Caco-2 (cell line): ENCODE measurements around the gene ZNF19. TPM values are rescaled to one million over a fixed set of nuclear protein-coding genes. Genes with fewer than 3 reads are reported as not detected.

Source experiments
- BruUV-seq: library from RNA; stranded (reverse); fragments of 400-500 nt; replicated peaks from 2 replicates; lab custom pipeline; 2021; lab: Mats Ljungman, UMichigan
- CTCF ChIA-PET: fragments of 300-600 bp; sonication (Branson Sonifier 250); formaldehyde crosslinking; loops from one replicate; lab custom pipeline; 2022; ENCODE audit warnings: antibody characterized with exemption; lab: Charles Lee
- POLR2A ChIA-PET: fragments of 300-600 bp; sonication (Branson Sonifier 250); formaldehyde crosslinking; loops from one replicate; lab custom pipeline; 2022; ENCODE audit warnings: antibody characterized with exemption; lab: Charles Lee
- DNase-seq, 2 experiments: peaks; one replicate each; pipeline versions ENCODE4 v3.0.0 to v3.0.0-alpha.2; 2020 to 2022
- H3K27me3 ChIP-seq: replicated peaks from 2 replicates; pipeline ENCODE4 v1.6.0; 2011; ENCODE audit warnings: low read length; ENCODE audit not compliant: control insufficient read depth, insufficient read depth
- H3K36me3 ChIP-seq: 2 replicates; pipeline ENCODE4 v1.5.1; 2011; ENCODE audit warnings: low read length; ENCODE audit not compliant: control insufficient read depth, insufficient read depth
- H3K4me1 ChIP-seq: fragments of 250-450 bp; sonication (Bioruptor Pico); 2 replicates; pipeline ENCODE4 v1.5.1; 2020; ENCODE audit warnings: mild to moderate bottlenecking
- H3K4me3 ChIP-seq: 2 replicates; pipeline ENCODE4 v1.5.1; 2011; ENCODE audit warnings: low read depth, mild to moderate bottlenecking, control low read depth, low read length
- H3K9me3 ChIP-seq: fragments of 250-450 bp; sonication (Bioruptor Pico); 2 replicates; pipeline ENCODE4 v1.5.1; 2020; ENCODE audit warnings: mild to moderate bottlenecking, moderate library complexity
- H3K27ac Mint-ChIP-seq: one replicate; pipeline ENCODE4 v1.8.0; 2022; ENCODE audit warnings: mixed read lengths; ENCODE audit not compliant: unreplicated experiment
- H3K27me3 Mint-ChIP-seq: one replicate; pipeline ENCODE4 v1.8.0; 2022; ENCODE audit warnings: mixed read lengths; ENCODE audit not compliant: insufficient read depth, unreplicated experiment
- H3K36me3 Mint-ChIP-seq: one replicate; pipeline ENCODE4 v1.8.0; 2022; ENCODE audit warnings: mild to moderate bottlenecking, mixed read lengths; ENCODE audit not compliant: insufficient read depth, unreplicated experiment
- H3K4me1 Mint-ChIP-seq: one replicate; pipeline ENCODE4 v1.8.0; 2022; ENCODE audit warnings: low read depth, mixed read lengths; ENCODE audit not compliant: unreplicated experiment
- H3K4me3 Mint-ChIP-seq: one replicate; pipeline ENCODE4 v1.8.0; 2022; ENCODE audit warnings: mild to moderate bottlenecking, moderate library complexity, mixed read lengths; ENCODE audit not compliant: unreplicated experiment
- H3K9me3 Mint-ChIP-seq: one replicate; pipeline ENCODE4 v1.8.0; 2022; ENCODE audit warnings: mixed read lengths; ENCODE audit not compliant: unreplicated experiment
- CTCF ChIP-seq, 2 experiments: fragments of 200-600 bp in 1 of 2; IDR thresholded peaks; 1 replicate in 1 of 2; 2 replicates in 1 of 2; pipeline versions ENCODE4 v1.5.1 to v1.8.0; 2011 to 2022; ENCODE audit warnings: antibody characterized with exemption in 1 of 2, control low read depth in 1 of 2, inconsistent platforms in 1 of 2, low read depth in 1 of 2, low read length in 1 of 2, mild to moderate bottlenecking in 1 of 2, moderate library complexity in 1 of 2; ENCODE audit not compliant: insufficient read depth in 1 of 2, severe bottlenecking in 1 of 2, unreplicated experiment in 1 of 2
- intact Hi-C: fragments of 100-400 bp; cut with micrococcal nuclease; formaldehyde crosslinking; loops from one replicate; pipeline ENCODE4 v1.10.0; 2022; ENCODE audit not compliant: unreplicated experiment
- total RNA-seq: library from RNA; stranded (reverse); gene quantifications from 2 replicates; pipeline ENCODE4 v1.2.3, GENCODE V29; 2022

The ZNF19 gene
- total RNA-seq, 1 experiment from 2014 or later, result 5.1 TPM

GRCh38 chr16:71474864-71475263, 14.3 kb downstream of the ZNF19 start:
- CTCF ChIA-PET, result no interaction called here
- TF ChIP-seq CTCF (IDR thresholded peaks at IDR 0.05; ENCODE audit: insufficient read depth in 1 of 2, low read depth in 1 of 2, low read length in 1 of 2, severe bottlenecking in 1 of 2, unreplicated experiment in 1 of 2), result no peak
- no peaks in the 10 kb centered on the region for H3K9me3 ChIP-seq
- H3K27me3 ChIP-seq, result no peaks in the 10 kb centered on the region
- H3K9me3 Mint-ChIP-seq, result no peaks in the 10 kb centered on the region
- BruUV-seq, result no TSS peak
- no peaks in the 10 kb centered on the region for H3K4me1 Mint-ChIP-seq
- intact Hi-C loops, result loop anchor here (5.0 kb wide), 1 partner anchor 62 kb away; no protein-coding TSS in a partner anchor
- H3K4me1 ChIP-seq, result no peaks in the 10 kb centered on the region
- H3K4me3 ChIP-seq, result no peak overlapping the region
- H3K27me3 Mint-ChIP-seq, result no peaks in the 10 kb centered on the region
- DNase-seq, result no peak
- peaks cover 6% of the 10 kb centered on the region for H3K36me3 Mint-ChIP-seq
- no peak overlapping the region for H3K4me3 Mint-ChIP-seq
- H3K27ac Mint-ChIP-seq, result no peak overlapping the region
- POLR2A ChIA-PET, result no interaction called here
- no peaks in the 10 kb centered on the region for H3K36me3 ChIP-seq

- intact Hi-C loops, result no loop called here
- no peaks in the 10 kb centered on the region for H3K36me3 Mint-ChIP-seq
- no peak overlapping the region for H3K4me3 Mint-ChIP-seq
- Histone ChIP-seq H3K4me1 (no peaks in the 10 kb centered on the region), H3K4me3 (no peak overlapping the region), H3K36me3 (no peaks in the 10 kb centered on the region), H3K9me3 (no peaks in the 10 kb centered on the region), H3K27me3 (no peaks in the 10 kb centered on the region)
- H3K27me3 Mint-ChIP-seq, result no peaks in the 10 kb centered on the region
- TF ChIP-seq CTCF (IDR thresholded peaks at IDR 0.05; ENCODE audit: insufficient read depth in 1 of 2, low read depth in 1 of 2, low read length in 1 of 2, severe bottlenecking in 1 of 2, unreplicated experiment in 1 of 2), result no peak
- no peak overlapping the region for H3K27ac Mint-ChIP-seq
- CTCF ChIA-PET, result no interaction called here
- DNase-seq, result no peak
- H3K9me3 Mint-ChIP-seq, result no peaks in the 10 kb centered on the region
- H3K4me1 Mint-ChIP-seq, result no peaks in the 10 kb centered on the region
- BruUV-seq, result no TSS peak
- POLR2A ChIA-PET, result no interaction called here
Observed at GRCh38 chr16:71473891-71474290, 15.2 kb downstream of the ZNF19 start.

- no peaks in the 10 kb centered on the region for H3K27me3 ChIP-seq
- H3K27me3 Mint-ChIP-seq, result no peaks in the 10 kb centered on the region
- H3K9me3 Mint-ChIP-seq, result no peaks in the 10 kb centered on the region
- no peak overlapping the region for H3K27ac Mint-ChIP-seq
- CTCF ChIA-PET, result no interaction called here
- H3K9me3 ChIP-seq, result no peaks in the 10 kb centered on the region
- POLR2A ChIA-PET, result no interaction called here
- H3K4me1 ChIP-seq, result no peaks in the 10 kb centered on the region
- BruUV-seq, result no TSS peak
- no peaks in the 10 kb centered on the region for H3K4me1 Mint-ChIP-seq
- H3K4me3 Mint-ChIP-seq, result no peak overlapping the region
- no peak overlapping the region for H3K4me3 ChIP-seq
- no peaks in the 10 kb centered on the region for H3K36me3 ChIP-seq
- intact Hi-C loops, result no loop called here
- H3K36me3 Mint-ChIP-seq, result no peaks in the 10 kb centered on the region
- TF ChIP-seq CTCF (IDR thresholded peaks at IDR 0.05; ENCODE audit: insufficient read depth in 1 of 2, low read depth in 1 of 2, low read length in 1 of 2, severe bottlenecking in 1 of 2, unreplicated experiment in 1 of 2), result no peak
- no peak for DNase-seq
Observed at GRCh38 chr16:71472931-71473330, 16.2 kb downstream of the ZNF19 start.
